Left forelimb (tissue), 1 donor: ENCODE results near the gene ZNF678.
"Not testable (repeated sequence)": the region's sequence is repeated elsewhere in the genome, so short reads cannot be mapped to it uniquely, and the experiment has no call there.

Source experiments
- DNase-seq: peaks from one replicate; pipeline ENCODE4 v3.0.0-alpha.2; 2018; ENCODE audit warnings: low spot score

ZNF678 gene

DNA sequence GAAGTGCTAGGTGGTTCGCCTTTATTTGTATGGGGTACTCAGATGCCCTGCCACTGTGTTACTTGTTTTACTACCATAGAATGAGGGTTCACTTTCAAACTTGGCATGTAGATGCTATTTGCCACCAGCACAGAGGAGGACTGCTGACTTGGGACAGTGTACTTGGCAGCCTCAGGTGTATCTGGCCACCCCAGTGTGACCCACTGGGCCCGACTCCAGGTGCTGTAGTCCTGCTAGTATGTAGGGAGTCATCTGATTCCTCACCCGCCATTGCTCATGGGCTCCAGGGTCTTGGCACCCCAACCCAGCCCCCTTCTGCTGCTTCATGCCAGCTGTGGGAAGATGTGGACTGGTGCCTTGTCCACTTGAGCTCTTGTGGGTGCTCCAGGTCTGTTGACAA lies 40.0 kb downstream of the ZNF678 start:
- DNase-seq = no peak

DNA sequence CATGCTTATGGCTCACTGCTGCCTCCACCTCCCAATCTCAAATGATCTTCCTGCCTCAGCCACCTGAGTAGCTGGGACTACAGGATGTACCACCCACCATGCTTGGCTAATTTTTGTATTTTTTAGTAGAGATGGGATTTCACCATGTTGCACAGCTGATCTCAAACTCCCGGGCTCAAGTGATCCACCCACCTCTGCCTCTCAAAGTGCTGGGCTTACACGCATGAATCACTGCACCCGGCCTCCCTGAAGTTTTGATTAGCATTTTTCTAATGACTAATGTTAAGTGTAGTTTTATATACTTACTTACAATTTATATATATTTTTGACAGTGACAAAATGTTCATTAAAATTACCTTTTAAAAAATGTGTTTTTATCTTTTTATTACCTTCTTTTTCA lies 41.1 kb downstream of the ZNF678 start:
- no peak for DNase-seq

- DNase-seq = not testable (repeated sequence)
Measured at GRCh38 chr1:227606271-227606670, 42.9 kb downstream of the ZNF678 start.

- no peak for DNase-seq
Measured at GRCh38 chr1:227607336-227607898, 44.1 kb downstream of the ZNF678 start.

DNA sequence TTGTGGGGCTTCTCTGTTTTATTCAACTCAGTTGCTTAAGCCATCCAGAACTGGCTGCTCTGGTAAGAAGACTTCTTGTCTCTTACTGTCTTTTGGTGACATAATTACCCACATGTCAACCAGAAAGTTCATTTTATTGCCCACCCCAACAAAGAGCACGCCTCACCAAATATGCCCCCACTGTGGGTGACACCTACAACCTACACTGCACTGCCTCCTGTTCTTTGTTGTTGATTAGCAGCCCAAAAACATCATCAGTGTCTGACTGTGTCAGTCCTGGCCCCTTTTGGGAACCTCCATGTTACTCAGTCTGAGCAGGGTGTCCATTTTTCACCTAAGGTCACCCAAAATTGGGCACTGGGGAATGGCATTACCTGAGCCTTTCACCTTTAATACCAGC lies 49.3 kb downstream of the ZNF678 start:
- no peak for DNase-seq

DNA sequence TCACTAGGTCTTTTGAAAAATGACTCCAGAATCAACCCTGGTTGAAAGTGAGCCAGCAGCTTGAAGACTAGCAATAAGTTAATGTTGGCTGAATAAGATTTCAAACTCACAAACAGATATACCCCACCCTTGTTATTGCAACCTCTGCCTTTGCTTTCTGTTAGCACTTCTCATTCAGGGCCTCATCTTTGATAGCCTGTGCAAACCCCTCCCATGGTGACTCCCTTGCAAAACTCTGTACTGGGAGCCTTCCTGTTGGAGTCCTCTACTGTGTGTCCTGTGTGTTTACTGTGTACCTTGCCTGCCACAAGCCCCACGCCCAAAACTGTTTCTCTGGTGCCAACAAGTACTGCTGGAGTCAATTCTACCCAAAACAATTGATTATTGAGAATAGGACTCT lies 50.2 kb downstream of the ZNF678 start:
- no peak for DNase-seq

DNA sequence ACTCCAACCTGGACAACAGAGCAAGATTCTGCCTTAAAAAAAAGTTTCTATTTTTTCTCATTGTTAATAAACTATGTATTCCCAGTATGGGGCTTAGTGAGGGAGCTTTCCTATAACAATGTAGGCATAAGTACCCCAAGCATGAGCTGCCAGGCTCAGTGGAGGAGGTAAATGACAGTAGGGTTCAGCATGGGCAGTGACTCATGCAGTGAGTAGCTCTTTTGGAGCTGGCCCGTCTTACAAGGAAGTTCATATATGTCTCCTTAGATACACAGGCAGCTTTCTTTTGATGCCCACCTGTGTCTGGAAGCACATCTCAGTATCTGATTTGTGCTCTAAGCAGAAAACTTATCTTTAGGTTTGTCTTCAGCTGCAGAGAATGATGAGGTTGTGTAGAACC lies 57.9 kb downstream of the ZNF678 start:
- no peak for DNase-seq

- DNase-seq = no peak
Measured at GRCh38 chr1:227622739-227623475, 59.6 kb downstream of the ZNF678 start.

- no peak for DNase-seq
Measured at GRCh38 chr1:227632325-227632724, 69.0 kb downstream of the ZNF678 start.

GRCh38 chr1:227635596-227635995 lies 72.2 kb downstream of the ZNF678 start:
- no peak for DNase-seq

DNA sequence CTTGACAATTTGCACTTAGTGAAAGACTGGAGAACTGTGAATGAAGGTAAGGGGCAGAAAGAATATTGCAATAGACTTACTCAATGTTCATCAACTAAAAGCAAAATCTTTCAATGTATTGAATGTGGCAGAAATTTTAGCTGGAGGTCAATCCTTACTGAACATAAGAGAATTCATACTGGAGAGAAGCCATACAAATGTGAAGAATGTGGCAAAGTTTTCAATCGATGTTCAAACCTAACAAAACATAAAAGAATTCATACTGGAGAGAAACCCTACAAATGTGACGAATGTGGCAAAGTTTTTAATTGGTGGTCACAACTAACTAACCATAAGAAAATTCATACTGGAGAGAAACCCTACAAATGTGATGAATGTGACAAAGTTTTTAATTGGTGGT lies 91.1 kb downstream of the ZNF678 start:
- no peak for DNase-seq

- DNase-seq = no peak
Measured at GRCh38 chr1:227654858-227655752, 91.7 kb downstream of the ZNF678 start.

GRCh38 chr1:227661495-227661894 lies 98.1 kb downstream of the ZNF678 start:
- DNase-seq = no peak

DNA sequence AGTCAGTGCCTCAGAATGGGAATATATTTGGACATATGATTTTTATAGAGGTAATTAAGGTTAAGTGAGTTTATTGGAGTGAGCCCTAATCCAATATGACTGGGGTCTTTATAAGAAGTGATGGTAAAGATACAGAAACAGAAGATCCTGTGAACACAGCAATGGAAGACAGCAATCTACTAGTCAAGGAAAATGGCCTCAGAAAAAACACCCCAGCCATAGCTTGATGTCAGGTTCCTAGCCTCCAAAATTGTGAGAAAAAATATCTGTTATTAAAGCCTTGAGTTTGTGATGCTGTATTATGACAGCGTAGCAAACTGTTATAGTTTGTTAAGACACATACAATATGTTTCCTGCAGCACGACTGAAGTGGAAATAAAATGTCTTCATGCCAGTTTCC lies 99.6 kb downstream of the ZNF678 start:
- no peak for DNase-seq

DNA sequence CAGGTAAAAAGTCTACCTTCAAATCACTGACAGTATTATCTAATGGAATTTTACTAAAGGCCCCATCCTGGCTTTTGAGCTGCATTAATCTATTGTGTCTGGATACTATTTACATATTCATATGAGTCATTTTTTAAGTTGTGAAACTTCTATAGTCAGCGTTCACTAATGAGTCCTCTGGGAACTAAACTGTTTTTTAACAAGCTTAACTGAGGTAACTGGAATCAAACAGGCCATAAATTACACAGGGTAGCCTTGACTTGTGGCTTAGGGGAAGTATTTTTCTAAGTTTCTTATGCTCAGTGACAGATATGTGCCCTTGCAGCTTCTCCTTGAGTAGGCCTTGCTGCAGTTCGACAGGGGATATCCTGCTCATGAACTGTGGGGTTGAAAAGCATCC lies 102.9 kb downstream of the ZNF678 start:
- no peak for DNase-seq

DNA sequence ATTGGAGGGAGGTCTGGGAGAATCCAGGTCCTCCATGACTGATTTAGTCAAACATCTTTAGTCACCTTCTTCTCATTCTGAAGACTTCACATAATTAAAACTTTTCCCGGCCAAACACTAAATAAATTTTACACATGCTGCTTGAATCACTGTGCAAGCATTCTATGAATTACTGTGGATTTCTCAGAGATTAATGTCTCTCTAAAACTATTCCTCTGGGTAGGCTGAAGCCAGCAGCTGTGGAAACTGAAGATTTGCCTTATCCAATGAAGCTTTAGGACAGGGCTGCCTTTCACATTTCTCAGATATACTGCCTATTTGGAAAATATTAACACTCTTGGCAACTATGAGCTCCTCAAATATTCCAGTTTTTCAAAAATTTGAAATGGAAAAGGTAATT lies 110.1 kb downstream of the ZNF678 start:
- no peak for DNase-seq

DNA sequence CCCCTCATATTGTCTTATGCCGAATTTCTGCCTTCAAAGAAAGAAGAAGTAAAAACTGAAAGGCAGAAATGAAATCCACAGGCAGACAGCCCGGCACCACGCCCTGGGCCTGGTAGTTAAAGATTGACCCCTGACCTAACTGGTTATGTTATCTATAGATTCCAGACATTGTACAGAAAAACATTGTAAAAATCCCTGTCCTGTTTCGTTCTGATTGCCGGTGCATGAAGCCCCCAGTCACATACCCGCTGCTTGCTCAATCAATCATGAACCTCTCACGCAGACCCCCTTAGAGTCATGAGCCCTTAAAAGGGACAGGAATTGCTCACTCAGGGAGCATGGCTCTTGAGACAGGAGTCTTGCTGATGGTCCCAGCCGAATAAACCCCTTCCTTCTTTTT lies 122.5 kb downstream of the ZNF678 start:
- DNase-seq = no peak

DNA sequence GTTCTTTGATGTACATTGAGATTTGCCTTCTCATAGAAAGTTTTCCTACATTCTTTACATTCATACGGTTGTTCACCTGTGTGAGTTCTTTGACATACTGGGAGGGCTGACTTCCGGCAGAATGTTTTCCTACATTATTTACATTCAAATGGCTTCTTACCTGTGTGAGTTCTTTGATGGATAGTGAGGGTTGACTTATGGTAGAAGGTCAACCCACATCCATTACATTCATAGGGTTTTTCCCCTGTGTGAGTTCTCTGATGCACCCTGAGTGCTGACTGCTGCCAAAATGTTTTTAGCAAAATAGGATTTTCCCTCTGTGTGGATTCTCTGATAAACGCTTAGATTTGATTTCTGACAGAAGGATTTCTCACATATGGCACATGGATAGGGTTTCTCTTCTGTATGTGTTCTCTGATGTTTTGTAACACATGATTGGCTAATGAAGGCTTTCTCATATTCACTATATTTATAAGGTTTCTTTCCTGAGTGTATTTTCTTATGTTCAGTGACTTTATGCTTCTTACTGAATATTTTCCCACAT lies 134.0 kb downstream of the ZNF678 start:
- no peak for DNase-seq

DNA sequence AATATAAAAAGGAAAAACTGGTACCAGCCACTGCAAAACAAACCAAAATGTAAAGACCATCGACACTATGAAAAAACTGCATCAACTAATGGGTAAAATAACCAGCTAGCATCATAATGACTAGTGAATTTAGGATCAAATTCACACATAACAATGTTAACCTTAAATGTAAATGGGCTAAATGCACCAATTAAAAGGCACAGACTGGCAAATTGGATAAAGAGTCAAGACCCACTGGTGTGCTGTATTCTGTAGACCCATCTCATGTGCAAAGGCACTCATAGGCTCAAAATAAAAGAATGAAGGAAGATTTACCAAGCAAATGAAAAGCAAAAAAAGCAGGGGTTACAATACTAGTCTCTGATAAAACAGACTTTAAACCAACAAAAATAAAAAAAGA lies 138.3 kb downstream of the ZNF678 start:
- not testable (repeated sequence) for DNase-seq

- no peak for DNase-seq
Measured at GRCh38 chr1:227707846-227708245, 144.5 kb downstream of the ZNF678 start.

GRCh38 chr1:227709451-227709850 lies 146.1 kb downstream of the ZNF678 start:
- no peak for DNase-seq

GRCh38 chr1:227710474-227710873 lies 147.1 kb downstream of the ZNF678 start:
- not testable (repeated sequence) for DNase-seq

- DNase-seq = no peak
Measured at GRCh38 chr1:227712648-227713047, 149.3 kb downstream of the ZNF678 start.
